Neural cell (in vitro differentiated cells): Measurements from ENCODE around the gene LDLRAD3. TPM values are rescaled to one million over a fixed set of nuclear protein-coding genes. Genes with fewer than 3 reads are reported as not detected.

Experiments
- H2AFZ ChIP-seq: fragments of 200-600, 300-800 bp; sonication (generic), shearing (Covaris generic); 2 replicates; pipeline ENCODE4 v1.6.0; 2014; ENCODE audit warnings: low read depth, mild to moderate bottlenecking, antibody characterized with exemption, low read length, moderate library complexity
- H3F3A ChIP-seq: fragments of 200-600 bp; shearing (Covaris generic); 2 replicates; pipeline ENCODE4 v1.6.1; 2016; ENCODE audit warnings: mild to moderate bottlenecking, moderate library complexity, mixed read lengths, antibody characterized with exemption, low read length; ENCODE audit not compliant: insufficient read depth, poor library complexity, severe bottlenecking
- H3K27ac ChIP-seq: fragments of 200-600, 300-800 bp; sonication (generic), shearing (Covaris generic); 2 replicates; pipeline ENCODE4 v1.5.1; 2014; ENCODE audit warnings: mild to moderate bottlenecking, low read length, moderate library complexity
- H3K27me3 ChIP-seq: fragments of 300-800, 200-600 bp; sonication (generic), shearing (Covaris generic); 2 replicates; pipeline ENCODE4 v1.6.0; 2014; ENCODE audit warnings: mild to moderate bottlenecking, low read depth, low read length, moderate library complexity; ENCODE audit not compliant: insufficient read depth
- H3K36me3 ChIP-seq: fragments of 300-800, 200-600 bp; sonication (generic), shearing (Covaris generic); 2 replicates; pipeline ENCODE4 v1.5.1; 2014; ENCODE audit warnings: mild to moderate bottlenecking, antibody characterized with exemption, low read length, moderate library complexity; ENCODE audit not compliant: insufficient read depth
- H3K4me2 ChIP-seq: fragments of 300-800, 200-600 bp; sonication (generic), shearing (Covaris generic); 2 replicates; pipeline ENCODE4 v1.6.0; 2014; ENCODE audit warnings: mild to moderate bottlenecking, low read length
- H3K4me3 ChIP-seq: fragments of 300-800, 200-600 bp; sonication (generic), shearing (Covaris generic); 2 replicates; pipeline ENCODE4 v1.5.1; 2014; ENCODE audit warnings: mild to moderate bottlenecking, low read length, moderate library complexity
- H3K79me2 ChIP-seq: fragments of 200-600 bp; shearing (Covaris generic); replicated peaks from 2 replicates; pipeline ENCODE4 v1.6.0; 2014; ENCODE audit warnings: mild to moderate bottlenecking, low read length, moderate library complexity; ENCODE audit not compliant: insufficient read depth
- H3K9ac ChIP-seq: fragments of 300-800, 200-600 bp; sonication (generic), shearing (Covaris generic); 2 replicates; pipeline ENCODE4 v1.6.1; 2016; ENCODE audit warnings: mild to moderate bottlenecking, low read length, mixed read lengths
- H3K9me2 ChIP-seq: fragments of 200-600 bp; shearing (Covaris generic); 2 replicates; pipeline ENCODE4 v1.6.1; 2016; ENCODE audit warnings: mild to moderate bottlenecking, low read length, mixed read lengths; ENCODE audit not compliant: insufficient read depth
- H3K9me3 ChIP-seq: fragments of 200-600, 300-800 bp; sonication (generic), shearing (Covaris generic); 2 replicates; pipeline ENCODE4 v1.6.1; 2016; ENCODE audit warnings: mild to moderate bottlenecking, mixed run types, low read length, moderate library complexity, mixed read lengths
- H4K20me1 ChIP-seq: fragments of 200-600 bp; shearing (Covaris generic); 2 replicates; pipeline ENCODE4 v1.6.1; 2016; ENCODE audit warnings: mild to moderate bottlenecking, mixed run types; ENCODE audit not compliant: insufficient read depth
- CTCF ChIP-seq: fragments of 450-650 bp; IDR thresholded peaks from 2 replicates; pipeline ENCODE4 v1.5.1; 2014; ENCODE audit warnings: antibody characterized with exemption, mild to moderate bottlenecking, moderate library complexity; ENCODE audit not compliant: poor library complexity, severe bottlenecking
- EP300 ChIP-seq: fragments of 450-650 bp; conservative IDR thresholded peaks from 2 replicates; pipeline ENCODE4 v1.6.1; 2014; ENCODE audit warnings: antibody characterized with exemption, mild to moderate bottlenecking, moderate library complexity; ENCODE audit not compliant: poor library complexity, severe bottlenecking
- EZH2 ChIP-seq: fragments of 200-600, 300-800 bp; shearing (Covaris generic), sonication (generic); IDR thresholded peaks from 2 replicates; pipeline ENCODE4 v1.6.1; 2014; ENCODE audit warnings: antibody characterized with exemption, low read length, borderline replicate concordance, mild to moderate bottlenecking; ENCODE audit not compliant: insufficient read depth, poor library complexity, severe bottlenecking
- MXI1 ChIP-seq: fragments of 450-650 bp; conservative IDR thresholded peaks from 2 replicates; pipeline ENCODE4 v1.6.1; 2014; ENCODE audit warnings: antibody characterized with exemption, mild to moderate bottlenecking; ENCODE audit not compliant: poor library complexity, severe bottlenecking
- POLR2AphosphoS5 ChIP-seq: IDR thresholded peaks from 2 replicates; pipeline ENCODE4 v1.6.1; 2012
- RAD21 ChIP-seq: fragments of 450-650 bp; conservative IDR thresholded peaks from 2 replicates; pipeline ENCODE4 v1.6.1; 2014; ENCODE audit warnings: antibody characterized with exemption, mild to moderate bottlenecking, moderate library complexity
- REST ChIP-seq: IDR thresholded peaks from 2 replicates; pipeline ENCODE4 v1.6.1; 2012; ENCODE audit warnings: borderline replicate concordance
- SMC3 ChIP-seq: fragments of 450-650 bp; conservative IDR thresholded peaks from 2 replicates; pipeline ENCODE4 v1.6.1; 2014; ENCODE audit warnings: antibody characterized with exemption, mild to moderate bottlenecking, moderate library complexity; ENCODE audit not compliant: poor library complexity
- TAF1 ChIP-seq: IDR thresholded peaks from 2 replicates; pipeline ENCODE4 v1.6.1; 2012; ENCODE audit warnings: low read depth
- polyA plus RNA-seq: library from polyadenylated mRNA; depleted of rRNA; stranded (reverse); fragments of >200 nt; gene quantifications from 2 replicates; pipeline ENCODE4 v1.2.3, GENCODE V29; 2014

The LDLRAD3 gene
- polyA plus RNA-seq, 1 donor from 2014 or later = 3.5 TPM

GRCh38 chr11:35937700-35938099 lies 6.2 kb upstream of the LDLRAD3 start:
- no peak overlapping the region for H3K27ac ChIP-seq
- H4K20me1 ChIP-seq = no peaks in the 10 kb centered on the region
- no peaks in the 10 kb centered on the region for H3K9me3 ChIP-seq
- H3K9me2 ChIP-seq = no peaks in the 10 kb centered on the region
- H3K9ac ChIP-seq = no peak overlapping the region
- no peak overlapping the region for H2AFZ ChIP-seq
- no peaks in the 10 kb centered on the region for H3F3A ChIP-seq
- H3K79me2 ChIP-seq = no peaks in the 10 kb centered on the region
- no peaks in the 10 kb centered on the region for H3K36me3 ChIP-seq
- no peak overlapping the region for H3K4me2 ChIP-seq
- no peak for TF ChIP-seq CTCF
- TF ChIP-seq EP300 = no peak
- TF ChIP-seq SMC3 = no peak
- no peak for TF ChIP-seq MXI1
- TF ChIP-seq RAD21 = no peak
- no peak for TF ChIP-seq EZH2
- TF ChIP-seq POLR2AphosphoS5 = no peak
- TF ChIP-seq TAF1 = no peak
- TF ChIP-seq REST = no peak
- H3K4me3 ChIP-seq = no peak overlapping the region
- no peaks in the 10 kb centered on the region for H3K27me3 ChIP-seq

GRCh38 chr11:35938231-35938630 lies 5.6 kb upstream of the LDLRAD3 start:
- Histone ChIP-seq H2AFZ (no peak overlapping the region), H3K9me3 (no peaks in the 10 kb centered on the region), H3K79me2 (no peaks in the 10 kb centered on the region), H3K27me3 (no peaks in the 10 kb centered on the region), H3F3A (no peaks in the 10 kb centered on the region), H4K20me1 (no peaks in the 10 kb centered on the region), H3K4me3 (no peak overlapping the region), H3K9me2 (no peaks in the 10 kb centered on the region), H3K4me2 (no peak overlapping the region), H3K9ac (no peak overlapping the region), H3K27ac (no peak overlapping the region), H3K36me3 (no peaks in the 10 kb centered on the region)
- TF ChIP-seq TAF1 (no peak), REST (no peak), EP300 (no peak), EZH2 (no peak), SMC3 (no peak), MXI1 (no peak), POLR2AphosphoS5 (no peak), CTCF (no peak), RAD21 (no peak)
